Effector CD4-positive, alpha-beta T cell (primary cell): Measurements from ENCODE around the gene CACNG4.

Source experiments
- DNase-seq: peaks from one replicate; pipeline ENCODE4 v3.0.0-alpha.2; 2020

The CACNG4 gene

DNA sequence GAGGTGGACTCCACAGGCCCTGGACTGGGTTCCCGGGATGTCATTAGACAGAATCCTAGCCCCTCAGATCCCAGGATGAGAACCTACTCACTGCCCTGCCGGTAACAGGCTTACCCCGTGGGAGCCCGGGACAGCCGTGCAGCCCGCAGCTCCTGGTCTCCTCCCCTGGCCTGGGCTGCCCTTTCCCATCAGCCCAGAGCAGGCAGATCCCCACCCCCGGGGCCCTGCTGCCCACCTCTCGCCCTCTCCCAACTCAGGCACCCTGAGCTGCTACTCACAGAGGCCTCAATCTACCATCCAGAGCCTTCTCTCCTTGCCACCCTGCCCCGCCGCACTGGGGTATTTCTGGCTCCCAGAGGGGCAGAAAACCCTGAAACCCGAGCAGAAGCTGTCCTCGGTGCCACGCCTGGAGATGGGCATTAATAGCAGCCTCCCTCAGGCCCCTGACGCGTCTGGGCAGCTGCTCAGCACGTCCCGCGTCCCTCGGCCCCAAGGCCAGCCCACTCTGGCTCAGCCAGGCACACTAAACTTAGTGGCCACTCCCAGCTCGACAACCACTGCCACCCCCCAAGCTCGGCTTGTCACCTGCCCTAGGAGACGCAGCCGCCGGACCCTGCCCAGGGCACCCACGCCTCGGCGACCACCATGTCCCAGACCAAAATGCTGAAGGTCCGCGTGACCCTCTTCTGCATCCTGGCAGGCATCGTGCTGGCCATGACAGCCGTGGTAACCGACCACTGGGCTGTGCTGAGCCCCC lies 79.7 kb downstream of the CACNG4 start, which contains the start of gene CACNG1:
TSS of gene CACNG1 (plus strand) at position 539 of the 757 bp plus-strand sequence. CDS start at position 646, 107 bp downstream.
- DNase-seq = no peak

DNA sequence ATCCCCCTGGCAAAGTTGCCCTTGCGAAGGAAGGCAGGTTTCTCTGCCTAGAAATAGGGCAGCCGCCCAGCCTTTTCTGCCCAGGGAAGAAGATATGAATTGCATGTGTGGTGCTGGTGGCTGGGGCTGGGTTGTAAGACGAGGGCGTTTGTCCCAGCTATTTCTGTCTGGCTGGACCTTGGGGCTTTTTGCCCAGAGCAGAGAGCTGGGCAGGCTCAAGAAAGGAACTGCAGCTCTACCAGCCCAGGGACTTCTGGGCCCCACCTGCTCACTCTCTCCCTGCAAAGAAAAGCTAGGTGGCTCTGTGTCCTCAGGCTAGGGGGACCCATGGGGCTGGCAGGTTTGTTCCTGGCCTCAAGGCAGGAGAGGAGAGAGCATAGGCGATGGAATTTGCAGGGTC lies 80.4 kb downstream of the CACNG4 start:
- no peak for DNase-seq

DNA sequence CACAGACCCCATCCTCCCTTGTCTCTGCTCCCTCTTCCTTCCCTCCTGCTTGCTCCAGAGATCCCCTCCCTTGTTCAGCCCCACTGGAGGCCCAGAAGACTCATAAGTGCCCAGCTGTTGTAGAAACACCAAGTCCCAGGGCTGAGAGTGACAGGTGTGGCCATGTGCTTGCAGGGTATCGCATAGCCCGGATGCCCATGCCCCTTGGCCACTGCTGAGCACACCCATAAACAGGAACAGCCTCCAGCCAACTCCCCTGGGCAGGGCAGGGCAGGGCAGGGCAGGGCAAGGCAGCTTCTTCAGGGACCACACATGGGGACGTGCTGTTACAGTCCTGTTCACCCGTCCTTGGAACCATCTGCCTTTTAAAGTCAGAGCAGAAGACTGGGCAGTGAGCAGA lies 81.9 kb downstream of the CACNG4 start:
- no peak for DNase-seq

DNA sequence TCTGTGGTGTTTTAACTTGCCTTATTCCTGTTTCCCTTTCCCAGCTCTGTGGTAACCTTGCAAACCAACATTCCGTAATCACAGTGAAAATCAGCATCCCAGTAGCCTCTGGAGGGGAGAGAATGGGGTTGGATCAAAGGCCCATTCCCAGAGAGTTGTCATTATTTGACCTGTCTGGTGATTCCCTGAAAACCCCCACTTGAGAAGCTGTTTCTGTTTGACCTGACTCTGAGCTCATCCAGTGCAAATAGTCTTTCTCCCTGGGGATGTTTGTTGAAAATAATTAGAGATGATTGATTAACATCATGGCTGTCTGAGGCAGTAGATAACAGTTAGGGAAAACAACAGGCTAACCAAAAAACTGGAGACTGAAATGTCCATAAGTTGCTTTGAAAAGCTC lies 82.9 kb downstream of the CACNG4 start:
- no peak for DNase-seq

DNA sequence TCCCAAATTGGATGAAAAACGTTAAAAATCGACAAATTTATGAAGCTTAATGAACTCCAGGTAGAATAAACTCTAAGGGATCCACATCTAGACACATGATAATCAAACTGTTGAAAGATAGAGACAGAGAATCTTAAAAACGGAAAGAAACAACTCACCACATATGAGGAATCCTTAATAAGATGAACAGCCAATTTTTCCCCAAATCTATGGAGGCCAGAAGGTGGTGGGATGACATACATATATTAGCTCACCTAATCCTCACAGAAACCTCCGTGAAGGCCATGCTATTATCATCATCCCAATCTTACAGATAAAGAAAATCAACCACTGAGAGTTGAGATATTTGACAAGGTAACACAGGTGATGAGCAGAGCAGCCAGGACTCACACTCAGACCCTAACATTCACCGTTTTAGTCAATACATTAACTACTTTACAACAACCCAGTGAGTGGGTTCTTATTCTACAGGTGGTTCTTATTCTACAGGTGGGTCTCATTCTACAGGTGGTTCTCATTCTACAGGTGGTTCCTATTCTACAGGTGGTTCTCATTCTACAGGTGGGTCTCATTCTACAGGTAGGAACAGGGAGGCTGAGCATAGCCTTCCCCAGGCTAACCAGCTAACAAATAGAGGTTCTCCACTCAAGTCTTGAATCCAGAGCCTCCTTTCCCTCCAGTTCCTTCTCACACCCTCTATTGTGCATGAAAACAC lies 84.7 kb downstream of the CACNG4 start:
- DNase-seq = no peak

DNA sequence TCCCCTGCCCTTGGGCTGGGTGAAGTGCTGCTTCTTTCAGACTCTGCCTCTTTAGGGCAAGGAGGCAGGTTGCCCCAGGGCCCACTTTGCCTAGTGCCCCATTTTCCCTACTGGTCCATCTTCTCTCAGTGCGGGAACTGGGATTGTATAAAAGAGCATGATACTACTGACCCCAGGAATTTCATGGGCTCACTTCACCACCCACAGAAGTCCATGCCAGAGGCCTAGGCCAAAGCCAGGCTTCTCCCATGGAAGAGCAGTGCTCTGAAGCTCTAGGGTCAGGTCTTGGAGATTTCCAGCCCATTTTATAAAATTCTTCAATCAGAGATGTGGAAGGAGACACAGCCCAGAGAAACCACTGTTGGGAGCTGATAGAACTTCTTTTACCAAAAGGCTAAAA lies 85.6 kb downstream of the CACNG4 start:
- no peak for DNase-seq

DNA sequence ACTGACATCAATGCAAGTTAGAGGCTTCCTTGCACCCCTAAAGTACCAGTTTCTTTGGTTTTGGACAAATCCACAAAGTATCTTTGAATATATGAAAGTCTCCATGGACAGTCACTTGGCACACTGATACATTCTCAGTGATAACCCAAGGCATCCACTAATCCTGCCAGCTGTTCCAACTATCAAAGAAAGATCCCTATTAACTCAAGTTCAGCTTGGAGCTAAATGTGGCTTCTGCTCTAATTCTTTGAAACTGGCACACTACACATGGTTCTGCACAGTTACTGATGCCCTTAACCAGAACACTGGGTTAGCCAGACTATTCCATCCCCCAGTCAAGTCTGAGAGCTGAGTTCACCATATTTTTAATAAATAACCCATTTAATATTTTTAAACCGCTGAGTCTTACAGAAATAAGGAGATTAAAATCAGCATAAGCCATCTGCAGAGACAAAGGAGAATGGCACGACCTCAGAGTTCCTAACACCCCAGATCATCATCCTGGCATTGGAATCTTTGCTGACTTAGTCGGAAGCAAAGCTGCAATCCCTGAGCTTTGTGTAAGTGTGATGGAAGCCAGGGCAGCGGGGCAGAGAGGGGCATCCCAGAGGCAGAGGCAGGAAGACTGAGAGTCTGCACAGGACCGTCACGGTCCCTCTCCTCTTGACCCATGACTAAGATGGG lies 86.1 kb downstream of the CACNG4 start:
- no peak for DNase-seq

DNA sequence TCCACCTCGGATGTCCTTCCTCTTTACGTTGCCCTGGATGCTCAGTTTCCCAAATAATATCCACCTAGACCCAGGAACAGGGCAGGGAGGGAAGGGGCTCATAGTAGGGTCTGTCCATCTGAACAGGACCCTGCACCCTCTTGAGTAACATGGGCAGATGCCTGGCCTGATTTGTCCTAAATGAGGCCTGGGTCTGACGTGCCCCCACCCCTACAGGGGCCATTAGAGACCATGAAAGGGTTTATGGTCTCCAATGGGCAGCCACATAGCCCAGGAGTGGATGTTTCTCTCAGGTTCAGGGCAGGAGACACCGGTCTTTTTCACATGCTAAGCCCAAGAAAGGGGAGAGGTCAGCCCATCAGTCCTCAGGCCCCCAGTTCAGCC lies 86.6 kb downstream of the CACNG4 start:
- no peak for DNase-seq

DNA sequence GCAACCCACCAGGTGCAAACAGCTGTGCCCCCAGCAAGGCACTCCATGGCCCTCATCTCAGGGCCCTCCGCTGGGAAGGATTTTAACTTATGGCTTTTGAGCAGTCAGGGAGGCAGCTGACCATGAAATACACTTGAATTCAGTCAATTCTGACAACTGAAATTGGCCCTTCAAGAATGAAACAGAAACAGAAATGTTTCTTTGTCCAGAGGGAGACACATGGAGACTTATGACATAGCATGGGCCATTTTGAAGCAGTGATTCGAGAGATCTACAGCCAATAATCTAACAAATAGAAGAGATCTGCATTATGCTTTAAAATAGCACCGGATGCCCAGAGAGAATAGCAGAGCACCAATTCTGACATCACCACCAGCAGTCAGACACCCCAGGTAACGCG lies 87.3 kb downstream of the CACNG4 start:
- no peak for DNase-seq

DNA sequence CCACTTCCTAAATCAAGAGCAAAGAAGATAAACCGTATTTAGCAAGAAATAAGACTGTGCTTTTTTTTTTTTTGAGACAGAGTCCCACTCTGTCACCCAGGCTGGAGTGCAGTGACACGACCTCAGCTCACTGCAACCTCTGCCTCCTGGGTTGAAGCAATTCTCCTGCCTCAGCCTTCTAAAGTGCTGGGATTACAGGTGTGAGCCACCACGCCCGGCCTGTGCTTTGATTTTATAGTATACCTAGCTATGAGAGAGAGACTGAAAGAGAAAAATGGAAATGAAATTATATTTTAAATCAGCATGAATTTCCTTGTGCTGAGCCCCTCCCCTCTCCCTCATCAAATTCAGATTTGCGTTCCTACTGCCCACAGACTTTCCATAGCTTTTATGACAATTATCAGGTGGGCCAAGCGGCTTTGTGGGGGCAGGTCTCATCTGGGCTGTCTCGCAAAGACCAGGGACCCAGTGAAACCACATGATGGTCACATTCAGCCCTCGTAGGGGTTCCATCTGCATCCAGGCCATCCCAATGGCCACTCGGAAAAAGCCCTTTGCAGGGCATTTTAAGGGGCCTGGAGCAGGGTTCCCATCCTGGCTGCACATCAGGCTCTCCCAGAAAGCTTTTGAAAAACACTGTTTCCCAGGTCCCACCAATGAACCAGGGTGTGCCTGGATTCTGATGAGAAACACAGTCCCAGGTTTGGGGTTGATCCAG lies 88.4 kb downstream of the CACNG4 start:
- DNase-seq = no peak

DNA sequence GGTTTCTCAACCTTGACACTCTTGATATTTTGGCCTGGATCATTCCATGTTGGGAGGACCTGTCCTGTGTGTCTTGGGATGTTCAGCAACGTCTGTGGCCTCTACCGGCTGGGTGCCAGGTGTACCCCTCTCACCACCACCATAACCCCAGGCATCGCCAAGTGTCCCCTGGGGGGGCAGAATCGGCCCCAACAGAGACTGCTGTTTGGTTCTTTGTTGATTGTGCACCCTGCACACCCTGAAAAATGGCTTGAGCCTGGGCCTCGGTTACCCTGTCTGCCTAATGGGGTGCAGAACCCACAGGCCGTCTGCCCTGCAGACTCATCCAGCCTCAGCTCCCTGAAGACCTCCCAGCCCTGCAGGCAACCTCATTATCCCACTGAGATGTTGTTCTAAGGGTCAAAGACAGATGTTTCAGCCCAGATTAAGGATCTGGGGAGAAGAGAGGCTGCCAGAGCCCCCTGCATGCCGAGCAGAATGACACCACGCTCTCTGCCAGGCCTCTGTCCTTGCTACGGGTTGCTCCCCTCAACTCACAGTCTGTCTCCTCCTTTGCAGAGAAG lies 89.0 kb downstream of the CACNG4 start:
- no peak for DNase-seq

DNA sequence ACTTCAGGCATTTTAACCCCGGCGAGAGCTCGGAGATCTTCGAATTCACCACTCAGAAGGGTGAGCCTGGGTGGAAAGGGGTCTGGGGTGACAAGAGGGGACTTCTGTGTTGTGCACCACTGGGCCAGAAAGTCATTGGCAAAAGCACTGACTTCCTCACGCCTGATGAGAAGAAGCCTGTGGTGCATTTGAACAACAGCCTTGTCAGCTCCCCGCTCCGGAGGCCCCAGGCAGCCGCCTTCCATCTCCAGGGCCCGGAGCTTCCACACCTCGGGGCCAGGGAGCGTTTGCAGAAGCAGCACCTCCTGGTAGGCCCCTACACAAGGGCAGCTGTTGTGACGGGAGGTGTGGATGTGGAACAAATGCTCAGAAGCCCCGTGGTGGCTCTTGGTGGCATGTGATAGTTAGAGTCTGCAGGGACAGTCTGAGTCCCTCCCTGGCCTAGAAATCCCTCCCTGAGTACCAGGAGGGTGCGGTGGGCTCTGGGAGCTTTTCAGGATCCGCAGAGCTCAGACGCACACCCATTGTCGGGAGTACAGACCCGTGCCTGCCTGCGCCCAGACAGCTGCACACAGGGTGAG lies 89.6 kb downstream of the CACNG4 start:
- no peak for DNase-seq

DNA sequence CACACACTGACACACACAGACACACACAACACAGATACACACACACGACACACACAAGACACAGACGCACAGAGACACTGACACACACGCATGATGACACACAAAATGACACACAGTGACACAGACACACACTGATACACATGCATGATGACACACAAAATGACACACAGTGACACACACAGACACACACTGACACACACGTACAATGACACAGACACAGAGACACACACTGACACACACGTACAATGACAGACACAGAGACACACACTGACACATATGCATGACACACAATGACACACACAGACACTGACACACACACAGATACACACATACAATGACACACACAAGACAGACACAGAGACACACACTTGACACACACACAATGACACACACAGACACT lies 90.1 kb downstream of the CACNG4 start:
- DNase-seq = no peak

DNA sequence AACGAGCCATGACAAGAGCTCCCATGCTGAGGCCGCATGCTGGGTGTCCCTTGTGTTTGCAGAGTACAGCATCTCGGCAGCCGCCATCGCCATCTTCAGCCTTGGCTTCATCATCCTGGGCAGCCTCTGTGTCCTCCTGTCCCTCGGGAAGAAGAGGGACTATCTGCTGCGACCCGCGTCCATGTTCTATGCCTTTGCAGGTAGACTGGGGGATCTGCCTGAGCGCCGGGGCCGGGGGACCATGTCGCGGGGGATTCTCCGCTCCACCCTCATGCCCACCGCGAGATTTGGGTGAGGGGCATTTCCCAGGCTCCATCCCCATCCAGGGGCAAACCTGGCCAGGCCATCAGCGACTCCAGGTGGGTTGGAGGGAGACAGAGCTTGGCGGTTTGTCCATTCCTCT lies 90.5 kb downstream of the CACNG4 start:
- no peak for DNase-seq

DNA sequence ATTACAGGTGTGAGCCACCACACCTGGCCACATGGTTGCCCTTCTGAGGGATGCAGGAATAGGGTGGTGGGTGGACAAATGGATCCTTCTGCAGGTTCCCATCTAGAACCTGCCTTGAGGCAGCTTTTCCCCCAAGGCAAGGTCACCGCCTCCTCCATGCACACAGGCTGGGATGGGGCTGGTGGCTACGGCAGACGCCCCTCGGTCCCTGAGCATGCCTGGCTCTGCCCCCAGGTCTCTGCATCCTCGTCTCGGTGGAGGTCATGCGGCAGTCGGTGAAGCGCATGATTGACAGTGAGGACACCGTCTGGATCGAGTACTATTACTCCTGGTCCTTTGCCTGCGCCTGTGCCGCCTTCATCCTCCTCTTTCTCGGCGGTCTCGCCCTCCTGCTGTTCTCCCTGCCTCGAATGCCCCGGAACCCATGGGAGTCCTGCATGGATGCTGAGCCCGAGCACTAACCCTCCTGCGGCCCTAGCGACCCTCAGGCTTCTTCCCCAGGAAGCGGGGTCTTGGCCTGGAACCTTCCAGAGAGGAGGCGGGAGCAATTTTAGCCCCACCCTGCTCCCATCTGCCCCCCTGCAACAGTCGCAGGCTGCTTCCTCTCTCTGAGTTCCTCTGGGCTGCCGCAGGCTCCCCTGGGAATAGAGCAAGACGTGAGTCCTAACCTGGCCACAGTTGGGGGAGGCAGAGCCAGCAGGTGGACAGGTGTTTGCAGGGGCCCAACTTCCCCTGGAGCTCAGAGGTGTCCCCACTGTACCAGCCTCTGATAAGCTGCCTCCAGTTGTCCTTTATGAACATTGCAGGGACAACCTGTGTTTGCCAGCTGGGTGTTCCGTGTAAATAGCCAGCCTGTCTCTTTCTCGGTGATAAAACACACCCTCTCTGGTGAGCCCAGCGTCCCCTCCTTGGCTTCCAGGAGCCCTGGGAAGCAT lies 91.6 kb downstream of the CACNG4 start:
- no peak for DNase-seq

DNA sequence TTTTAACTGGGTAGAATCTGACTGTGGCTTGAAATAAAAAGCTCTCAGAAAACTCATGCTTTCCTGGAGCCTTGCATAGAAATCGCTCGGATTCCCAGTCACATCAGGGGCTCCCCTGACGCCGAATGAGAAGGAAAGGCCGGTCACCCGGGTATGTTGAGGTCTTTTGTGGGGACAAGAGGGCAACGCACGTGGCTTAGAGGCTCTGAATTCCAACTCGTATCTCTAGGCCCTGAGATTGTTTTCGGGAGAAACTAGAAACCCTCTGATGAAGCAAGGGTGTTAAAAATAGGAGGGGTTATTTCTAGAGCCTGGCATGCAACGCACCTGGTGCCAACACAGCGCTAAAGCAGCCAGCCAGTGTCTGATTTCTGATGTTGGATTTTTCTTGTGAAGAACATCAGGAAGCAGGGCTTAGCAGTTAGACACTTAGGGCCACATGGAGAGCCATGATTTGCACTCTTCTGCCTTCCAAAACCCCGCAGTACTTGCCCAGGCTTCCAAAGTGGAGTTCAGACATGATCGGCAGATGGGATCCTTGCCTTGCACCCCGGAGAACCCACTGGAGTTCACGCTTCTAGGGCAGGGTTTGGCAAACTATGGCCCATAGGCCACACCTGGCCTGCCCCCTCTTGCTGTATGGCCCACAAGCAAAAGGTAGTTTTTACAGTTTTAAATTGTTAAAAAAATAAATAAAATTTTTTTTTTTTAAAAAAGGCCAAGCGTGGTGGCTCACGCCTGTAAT lies 92.4 kb downstream of the CACNG4 start:
- DNase-seq = no peak

DNA sequence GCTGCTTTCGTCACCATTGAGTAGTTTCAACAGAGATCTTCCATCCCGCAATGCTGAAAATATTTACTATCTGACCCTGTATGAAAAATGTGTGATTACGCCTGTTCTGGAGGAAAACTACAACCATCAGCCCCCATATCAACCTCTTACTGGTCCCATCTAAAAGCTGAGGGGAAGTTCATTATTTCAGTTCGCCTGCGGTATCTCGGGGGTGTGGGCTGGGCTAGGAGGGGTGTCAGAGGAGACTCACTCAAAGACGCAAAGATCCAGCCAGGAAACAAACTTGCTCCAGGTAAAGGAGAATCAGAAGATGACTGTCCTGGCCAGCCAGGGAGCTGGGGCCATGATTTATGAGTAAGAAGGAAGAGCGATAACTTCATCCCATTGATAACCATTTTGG lies 93.5 kb downstream of the CACNG4 start:
- DNase-seq = no peak

DNA sequence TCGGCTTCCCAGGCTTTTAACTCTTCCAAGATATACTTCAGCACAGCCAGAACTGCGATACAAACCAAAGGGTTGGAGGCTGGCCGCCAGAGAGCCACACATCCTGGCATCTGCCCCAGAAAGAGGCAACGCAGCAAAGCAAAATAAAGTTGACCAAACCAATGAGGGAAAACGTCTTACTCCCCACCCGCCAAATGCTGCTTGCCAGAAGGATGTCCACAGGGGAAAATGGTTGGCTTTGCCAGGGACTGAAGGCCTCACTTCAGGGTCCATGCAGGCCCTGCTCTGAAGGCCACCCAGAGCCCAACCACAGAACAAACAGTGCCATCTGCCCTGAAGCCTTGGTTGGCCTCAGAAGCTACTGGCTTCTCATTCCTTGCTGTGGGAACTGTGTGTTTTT lies 94.9 kb downstream of the CACNG4 start:
- DNase-seq = no peak

DNA sequence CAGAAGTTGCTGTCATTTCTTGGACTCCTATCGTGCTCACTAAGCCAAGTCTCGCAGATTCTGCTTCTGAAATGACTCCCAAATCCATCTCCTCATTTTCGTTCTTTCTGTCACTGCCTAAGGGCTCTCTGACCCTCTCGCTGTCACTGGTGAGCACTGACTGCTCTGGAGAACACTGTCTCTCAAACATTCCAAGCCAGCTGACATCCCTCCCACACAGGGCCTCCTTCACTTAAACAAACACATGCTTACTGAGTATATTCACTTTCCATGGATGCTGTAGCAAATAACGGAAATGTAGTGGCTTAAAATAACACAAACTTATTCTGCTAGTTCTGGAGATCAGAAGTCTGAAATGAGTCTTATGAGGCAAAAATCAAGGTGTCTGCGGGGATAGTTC lies 98.6 kb downstream of the CACNG4 start:
- DNase-seq = no peak

DNA sequence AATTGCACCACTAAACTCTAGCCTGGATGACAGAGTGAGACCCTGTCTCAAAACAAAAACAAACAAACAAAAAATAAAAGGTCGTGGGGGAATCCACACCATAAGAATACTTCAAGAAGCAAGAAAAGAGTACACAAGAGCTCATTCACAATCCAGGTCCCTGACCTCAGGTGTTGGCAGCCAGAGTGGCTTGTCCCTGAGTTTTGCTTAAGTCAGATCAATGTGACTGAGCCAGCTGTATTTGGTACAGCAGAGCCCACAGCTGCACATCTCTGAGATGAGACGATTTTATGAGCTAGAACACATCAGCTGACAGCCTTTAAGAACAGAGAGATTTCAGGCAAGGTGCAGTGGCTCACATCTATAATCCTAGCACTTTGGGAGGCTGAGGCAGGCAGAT lies 102.2 kb downstream of the CACNG4 start:
- no peak for DNase-seq
